ENCODE measurements around the gene SREBF1. TPM values are rescaled to one million over a fixed set of nuclear protein-coding genes. Genes with fewer than 3 reads are reported as not detected.
A peak's percentile ranks its signal among the peaks of the same experiment; 100 is the strongest.

Gene SREBF1
- total RNA-seq, 1 experiment from 2014 or later, result 52.0 TPM

GRCh38 chr17:17826942-17827785 lies 9.6 kb downstream of the SREBF1 start:
- H3K27ac ChIP-seq (ENCODE audit: low read length), result peak overlapping the region; percentile 42; the same call in 1 of the 2 replicates

GRCh38 chr17:17826342-17826713 lies 10.5 kb downstream of the SREBF1 start:
- Histone ChIP-seq H3K36me3 (ENCODE audit: insufficient read depth, low read length) (no peaks in the 10 kb centered on the region), H3K27me3 (ENCODE audit: low read length) (no peaks in the 10 kb centered on the region), H2AFZ (ENCODE audit: low read length) (no peak overlapping the region), H3K4me2 (ENCODE audit: low read depth, low read length, poor library complexity, severe bottlenecking) (no peak overlapping the region), H3K4me1 (ENCODE audit: low read length) (peaks cover 57% of the 10 kb centered on the region), H3K9ac (ENCODE audit: low read length) (no peak overlapping the region), H3K79me2 (ENCODE audit: low read length) (peaks cover 84% of the 10 kb centered on the region), H3K9me3 (ENCODE audit: low read length) (no peaks in the 10 kb centered on the region), H3K9me2 (replicated peaks; ENCODE audit: insufficient read depth, low read length) (no peaks in the 10 kb centered on the region), H3K27ac (ENCODE audit: low read length) (peak overlapping the region; percentile 42; the same call in 1 of the 2 replicates), H3K4me3 (ENCODE audit: low read length) (no peak overlapping the region), H4K20me1 (ENCODE audit: insufficient read depth, low read depth, low read length) (peaks cover 22% of the 10 kb centered on the region)
- no peak for DNase-seq

More at GRCh38 chr17:17826942-17827785, 9.6 kb downstream of the SREBF1 start:
- peaks cover 84% of the 10 kb centered on the region for H3K79me2 ChIP-seq (ENCODE audit: low read length)
- peaks cover 54% of the 10 kb centered on the region for H3K4me1 ChIP-seq (ENCODE audit: low read length)
- no peak overlapping the region for H2AFZ ChIP-seq (ENCODE audit: low read length)
- H4K20me1 ChIP-seq (ENCODE audit: insufficient read depth, low read depth, low read length), result peaks cover 21% of the 10 kb centered on the region
- H3K4me2 ChIP-seq (ENCODE audit: low read depth, low read length, poor library complexity, severe bottlenecking), result no peak overlapping the region
- H3K9me2 ChIP-seq (replicated peaks; ENCODE audit: insufficient read depth, low read length), result no peaks in the 10 kb centered on the region
- H3K9me3 ChIP-seq (ENCODE audit: low read length), result no peaks in the 10 kb centered on the region
- H3K27me3 ChIP-seq (ENCODE audit: low read length), result no peaks in the 10 kb centered on the region
- no peak for DNase-seq
- no peaks in the 10 kb centered on the region for H3K36me3 ChIP-seq (ENCODE audit: insufficient read depth, low read length)
- no peak overlapping the region for H3K4me3 ChIP-seq (ENCODE audit: low read length)
- no peak overlapping the region for H3K9ac ChIP-seq (ENCODE audit: low read length)

- H3K27me3 ChIP-seq (ENCODE audit: low read length), result no peaks in the 10 kb centered on the region
- H3K27ac ChIP-seq (ENCODE audit: low read length), result peak overlapping the region; percentile 90
- H3K36me3 ChIP-seq (ENCODE audit: insufficient read depth, low read length), result no peaks in the 10 kb centered on the region
- no peaks in the 10 kb centered on the region for H3K9me3 ChIP-seq (ENCODE audit: low read length)
- peaks cover 34% of the 10 kb centered on the region for H4K20me1 ChIP-seq (ENCODE audit: insufficient read depth, low read depth, low read length)
- peak overlapping the region; percentile 69 for H3K9ac ChIP-seq (ENCODE audit: low read length)
- no peaks in the 10 kb centered on the region for H3K9me2 ChIP-seq (replicated peaks; ENCODE audit: insufficient read depth, low read length)
- DNase-seq, result no peak
- H3K4me3 ChIP-seq (ENCODE audit: low read length), result no peak overlapping the region
- peak overlapping the region; percentile 81 for H3K4me2 ChIP-seq (ENCODE audit: low read depth, low read length, poor library complexity, severe bottlenecking)
- H2AFZ ChIP-seq (ENCODE audit: low read length), result no peak overlapping the region
- H3K79me2 ChIP-seq (ENCODE audit: low read length), result peaks cover 80% of the 10 kb centered on the region
- H3K4me1 ChIP-seq (ENCODE audit: low read length), result peaks cover 70% of the 10 kb centered on the region
These were observed 11.8 kb downstream of the SREBF1 start for GRCh38 chr17:17824783-17825614.

- peak overlapping the region; percentile 81 for H3K4me2 ChIP-seq (ENCODE audit: low read depth, low read length, poor library complexity, severe bottlenecking)
- peaks cover 36% of the 10 kb centered on the region for H4K20me1 ChIP-seq (ENCODE audit: insufficient read depth, low read depth, low read length)
- no peaks in the 10 kb centered on the region for H3K9me2 ChIP-seq (replicated peaks; ENCODE audit: insufficient read depth, low read length)
- peak overlapping the region; percentile 61 for H3K4me3 ChIP-seq (ENCODE audit: low read length)
- H3K9ac ChIP-seq (ENCODE audit: low read length), result peak overlapping the region; percentile 69
- DNase-seq, result no peak
- H3K27ac ChIP-seq (ENCODE audit: low read length), result peak overlapping the region; percentile 90
- peaks cover 72% of the 10 kb centered on the region for H3K79me2 ChIP-seq (ENCODE audit: low read length)
- H2AFZ ChIP-seq (ENCODE audit: low read length), result no peak overlapping the region
- H3K4me1 ChIP-seq (ENCODE audit: low read length), result peaks cover 75% of the 10 kb centered on the region
- no peaks in the 10 kb centered on the region for H3K9me3 ChIP-seq (ENCODE audit: low read length)
- no peaks in the 10 kb centered on the region for H3K27me3 ChIP-seq (ENCODE audit: low read length)
- no peaks in the 10 kb centered on the region for H3K36me3 ChIP-seq (ENCODE audit: insufficient read depth, low read length)
These were observed 12.5 kb downstream of the SREBF1 start for GRCh38 chr17:17824119-17824782.

GRCh38 chr17:17823433-17824118 lies 13.2 kb downstream of the SREBF1 start:
- Histone ChIP-seq H3K27me3 (ENCODE audit: low read length) (no peaks in the 10 kb centered on the region), H3K27ac (ENCODE audit: low read length) (peak overlapping the region; percentile 90), H3K9me3 (ENCODE audit: low read length) (no peaks in the 10 kb centered on the region), H2AFZ (ENCODE audit: low read length) (no peak overlapping the region), H3K36me3 (ENCODE audit: insufficient read depth, low read length) (no peaks in the 10 kb centered on the region), H3K4me2 (ENCODE audit: low read depth, low read length, poor library complexity, severe bottlenecking) (peak overlapping the region; percentile 94), H3K9ac (ENCODE audit: low read length) (peak overlapping the region; percentile 69), H4K20me1 (ENCODE audit: insufficient read depth, low read depth, low read length) (peaks cover 36% of the 10 kb centered on the region), H3K79me2 (ENCODE audit: low read length) (peaks cover 68% of the 10 kb centered on the region), H3K9me2 (replicated peaks; ENCODE audit: insufficient read depth, low read length) (no peaks in the 10 kb centered on the region), H3K4me1 (ENCODE audit: low read length) (peaks cover 82% of the 10 kb centered on the region), H3K4me3 (ENCODE audit: low read length) (peak overlapping the region; percentile 67)
- peak; percentile 96 for DNase-seq

- Histone ChIP-seq H3K27ac (ENCODE audit: low read length) (peak overlapping the region; percentile 75), H3K9ac (ENCODE audit: low read length) (peak overlapping the region; percentile 68), H3K4me2 (ENCODE audit: low read depth, low read length, poor library complexity, severe bottlenecking) (peak overlapping the region; percentile 94), H3K27me3 (ENCODE audit: low read length) (no peaks in the 10 kb centered on the region), H3K36me3 (ENCODE audit: insufficient read depth, low read length) (no peaks in the 10 kb centered on the region), H3K4me1 (ENCODE audit: low read length) (peaks cover 90% of the 10 kb centered on the region), H3K4me3 (ENCODE audit: low read length) (peak overlapping the region; percentile 67), H3K9me2 (replicated peaks; ENCODE audit: insufficient read depth, low read length) (no peaks in the 10 kb centered on the region), H2AFZ (ENCODE audit: low read length) (no peak overlapping the region), H4K20me1 (ENCODE audit: insufficient read depth, low read depth, low read length) (peaks cover 38% of the 10 kb centered on the region), H3K79me2 (ENCODE audit: low read length) (peaks cover 59% of the 10 kb centered on the region), H3K9me3 (ENCODE audit: low read length) (no peaks in the 10 kb centered on the region)
- DNase-seq, result no peak
These were observed 14.2 kb downstream of the SREBF1 start for GRCh38 chr17:17822616-17823015.

- Histone ChIP-seq H3K9ac (ENCODE audit: low read length) (peak overlapping the region; percentile 68), H3K4me3 (ENCODE audit: low read length) (peak overlapping the region; percentile 67; the same call in 1 of the 2 replicates), H3K36me3 (ENCODE audit: insufficient read depth, low read length) (no peaks in the 10 kb centered on the region), H3K9me3 (ENCODE audit: low read length) (no peaks in the 10 kb centered on the region), H3K4me2 (ENCODE audit: low read depth, low read length, poor library complexity, severe bottlenecking) (peak overlapping the region; percentile 94), H3K27ac (ENCODE audit: low read length) (peak overlapping the region; percentile 75), H3K9me2 (replicated peaks; ENCODE audit: insufficient read depth, low read length) (no peaks in the 10 kb centered on the region), H3K27me3 (ENCODE audit: low read length) (no peaks in the 10 kb centered on the region), H3K4me1 (ENCODE audit: low read length) (peaks cover 90% of the 10 kb centered on the region), H3K79me2 (ENCODE audit: low read length) (peaks cover 55% of the 10 kb centered on the region), H2AFZ (ENCODE audit: low read length) (no peak overlapping the region), H4K20me1 (ENCODE audit: insufficient read depth, low read depth, low read length) (peaks cover 38% of the 10 kb centered on the region)
- DNase-seq, result no peak
These were observed 14.6 kb downstream of the SREBF1 start for GRCh38 chr17:17822189-17822588.

Measured in Karpas-422 (cell line).